Glomerular endothelial cell (primary cell): ENCODE data around the gene SRCAP. TPM values are rescaled to one million over a fixed set of nuclear protein-coding genes. Genes with fewer than 3 reads are reported as not detected.
A peak's percentile ranks its signal among the peaks of the same experiment; 100 is the strongest.

Experiments used
- DNase-seq: peaks from one replicate; pipeline ENCODE4 v3.0.0-alpha.2; 2011; ENCODE audit warnings: low read depth, low spot score; ENCODE audit errors: extremely low read depth
- total RNA-seq: library from RNA; depleted of rRNA; stranded (reverse); fragments of >200 nt; gene quantifications from 2 replicates; pipeline ENCODE4 v1.2.3, GENCODE V29; 2015

Gene SRCAP
- total RNA-seq, 1 donor from 2014 or later, result 49.5 TPM

GRCh38 chr16:30750876-30751465, 52.0 kb downstream of the SRCAP start:
- no peak for DNase-seq

GRCh38 chr16:30753596-30753995, 54.6 kb downstream of the SRCAP start:
- DNase-seq, result no peak

- no peak for DNase-seq
Measured at GRCh38 chr16:30755955-30756780, 57.2 kb downstream of the SRCAP start.

- no peak for DNase-seq
Measured at GRCh38 chr16:30756781-30757100, 57.8 kb downstream of the SRCAP start.

- no peak for DNase-seq
Measured at GRCh38 chr16:30757316-30757715, 58.3 kb downstream of the SRCAP start.

- no peak for DNase-seq
Measured at GRCh38 chr16:30758988-30759491, 60.1 kb downstream of the SRCAP start.

GRCh38 chr16:30760001-30760559, 61.1 kb downstream of the SRCAP start:
- DNase-seq, result no peak

GRCh38 chr16:30760577-30761426, 61.8 kb downstream of the SRCAP start:
- no peak for DNase-seq

- no peak for DNase-seq
Measured at GRCh38 chr16:30761427-30761927, 62.5 kb downstream of the SRCAP start.

- DNase-seq, result peak; percentile 93
Measured at GRCh38 chr16:30761928-30762902, 63.2 kb downstream of the SRCAP start, which contains the start of the genes CFAP119 and RNF40. Gene CFAP119 (minus strand): TSS chr16:30762062. CDS start chr16:30761748, 314 bp downstream. Gene RNF40 (plus strand): TSS chr16:30762322. CDS start chr16:30762546, 224 bp downstream.

GRCh38 chr16:30762991-30763725, 64.2 kb downstream of the SRCAP start:
- DNase-seq, result no peak

- no peak for DNase-seq
Measured at GRCh38 chr16:30764086-30764485, 65.1 kb downstream of the SRCAP start.

GRCh38 chr16:30764816-30765465, 66.0 kb downstream of the SRCAP start:
- no peak for DNase-seq

- no peak for DNase-seq
Measured at GRCh38 chr16:30766206-30766932, 67.4 kb downstream of the SRCAP start.

GRCh38 chr16:30766933-30767284, 67.9 kb downstream of the SRCAP start:
- no peak for DNase-seq

- no peak for DNase-seq
Measured at GRCh38 chr16:30767767-30768465, 68.9 kb downstream of the SRCAP start.

- DNase-seq, result no peak
Measured at GRCh38 chr16:30768583-30769181, 69.7 kb downstream of the SRCAP start.
